Transverse colon (tissue), 4 donors: ENCODE measurements around the gene STK4.

ENCODE experiments used
- CTCF ChIP-seq, 5 experiments: fragments of 200-600 bp in 3 of 5; fragments of 450-650 bp in 2 of 5; sonication (generic) in 3 of 5; IDR thresholded peaks; 1 replicate in 2 of 5; 2 replicates in 3 of 5; pipeline ENCODE4 v1.5.1; 2016 to 2017; ENCODE audit warnings: antibody characterized with exemption in 5 of 5, inconsistent platforms in 3 of 5, mild to moderate bottlenecking in 2 of 5, moderate library complexity in 1 of 5
- EP300 ChIP-seq: sonication (generic); formaldehyde crosslinking; IDR thresholded peaks from one replicate; pipeline ENCODE4 v1.6.1; 2017; ENCODE audit warnings: antibody characterized with exemption, low read depth
- POLR2A ChIP-seq: fragments of 450-650 bp; IDR thresholded peaks from one replicate; pipeline ENCODE4 v1.6.1; 2016; ENCODE audit warnings: antibody characterized with exemption, mild to moderate bottlenecking, moderate library complexity
- POLR2AphosphoS5 ChIP-seq, 3 donors: sonication (generic); formaldehyde crosslinking; IDR thresholded peaks; one replicate each; pipeline ENCODE4 v1.6.1; 2016; ENCODE audit warnings: antibody characterized with exemption in 3 of 3

- TF ChIP-seq CTCF (IDR thresholded peaks at IDR 0.05) (no peak), EP300 (no peak), POLR2A (no peak), POLR2AphosphoS5 (IDR thresholded peaks at IDR 0.05) (no peak)
These were observed 76.7 kb downstream of the STK4 start for GRCh38 chr20:45042978-45043377.
